ENCODE results near the gene KRT15.

- TF ChIP-seq CTCF (optimal IDR thresholded peaks at IDR 0.05 in 1 of 3, IDR thresholded peaks at IDR 0.05 in 1 of 3, conservative IDR thresholded peaks at IDR 0.05 in 1 of 3; ENCODE audit: extremely low read depth in 1 of 3, insufficient read depth in 2 of 3, low read length in 3 of 3): no peak
- TF ChIP-seq EZH2 (IDR thresholded peaks at IDR 0.05; ENCODE audit: low read length): no peak
These were observed 22.4 kb upstream of the KRT15 start for GRCh38 chr17:41540921-41541625.
